ENCODE measurements around the gene KCP.

KCP gene

DNA sequence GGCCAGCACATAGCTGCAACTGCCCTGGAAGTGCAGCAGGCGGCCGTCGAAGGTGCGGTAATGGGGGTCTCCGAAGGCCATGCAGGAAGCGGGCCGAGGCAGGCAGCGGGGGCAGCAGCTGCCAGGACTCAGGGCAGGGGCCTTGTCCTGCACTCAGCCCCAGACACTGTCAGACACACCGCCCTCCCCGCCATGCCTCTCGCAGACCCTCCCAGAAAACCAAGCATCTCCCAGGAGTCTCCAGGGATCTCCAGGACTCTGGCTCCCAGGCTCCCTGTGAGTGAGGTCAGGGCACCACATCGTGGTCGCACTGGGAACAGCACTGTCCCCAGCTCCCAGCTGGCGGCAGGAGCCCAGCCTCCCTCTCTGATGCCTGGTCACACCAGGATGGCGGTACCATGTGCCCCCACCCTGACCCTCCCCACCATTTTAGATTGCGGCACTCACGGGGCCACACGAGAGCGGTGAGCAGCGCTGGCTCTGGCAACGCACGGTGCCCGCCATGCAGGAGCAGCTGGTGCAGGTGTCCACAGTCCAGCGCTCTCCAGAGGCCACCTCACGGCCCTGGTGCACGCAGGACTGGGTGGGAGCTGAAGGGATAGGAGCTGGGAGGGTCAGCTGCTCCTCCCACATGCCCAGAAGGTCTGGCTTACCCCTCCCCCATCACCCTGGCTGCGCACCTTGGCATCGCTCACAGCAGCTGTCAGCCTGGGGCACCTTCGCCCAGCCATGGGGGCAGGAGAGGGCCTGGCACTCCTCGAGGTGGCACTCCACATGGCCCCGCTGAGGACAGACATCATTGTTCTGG is 30.4 kb downstream of the KCP start:
- H3K4me3 ChIP-seq (ENCODE audit: low read depth in 1 of 5, low read length in 5 of 5), result no peak overlapping the region
- H3K27ac ChIP-seq (ENCODE audit: low read depth, low read length), result no peak overlapping the region
- H3K9ac ChIP-seq (ENCODE audit: low read length in 5 of 5), result no peak overlapping the region
- no peaks in the 10 kb centered on the region for H3K9me3 ChIP-seq (ENCODE audit: control insufficient read depth in 5 of 5, low read length in 5 of 5)
- peaks cover 0 to 2% (median 0%) of the 10 kb centered on the region in 5 donors for H3K27me3 ChIP-seq (ENCODE audit: control insufficient read depth in 5 of 5, insufficient read depth in 4 of 5, low read length in 5 of 5)
- H3K36me3 ChIP-seq (ENCODE audit: control insufficient read depth in 5 of 5, insufficient read depth in 5 of 5, low read length in 5 of 5), result no peaks in the 10 kb centered on the region
- H3K4me1 ChIP-seq (ENCODE audit: control insufficient read depth in 5 of 5, insufficient read depth in 5 of 5, low read length in 5 of 5), result peaks cover 0 to 8% (median 5%) of the 10 kb centered on the region in 5 donors

DNA sequence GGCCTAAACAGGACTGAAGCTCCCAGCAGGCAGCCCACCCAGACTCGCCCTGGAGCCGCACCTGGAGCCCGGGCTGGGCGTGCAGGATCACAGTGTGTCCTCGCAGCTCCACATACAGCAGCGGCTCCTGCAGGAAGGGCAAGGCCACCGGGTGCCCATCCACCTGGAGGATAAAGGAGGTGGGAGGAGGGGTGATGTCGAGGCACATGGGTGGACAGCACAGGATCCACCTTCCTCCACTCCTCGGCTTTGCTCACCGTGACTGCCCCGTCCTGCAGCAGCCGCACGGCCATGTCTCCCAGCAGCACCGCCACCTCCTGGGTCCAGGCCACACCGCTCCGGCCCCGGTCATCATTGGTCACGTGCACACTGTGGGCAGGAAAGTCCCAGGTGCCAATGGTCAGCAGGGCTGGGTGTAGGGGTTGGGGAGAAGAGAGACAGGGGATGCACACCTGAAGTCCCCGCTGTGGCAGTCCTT is 31.0 kb downstream of the KCP start:
- H3K9me3 ChIP-seq (ENCODE audit: control insufficient read depth in 5 of 5, low read length in 5 of 5), result no peaks in the 10 kb centered on the region
- H3K4me1 ChIP-seq (ENCODE audit: control insufficient read depth in 5 of 5, insufficient read depth in 5 of 5, low read length in 5 of 5), result peaks cover 0 to 8% (median 5%) of the 10 kb centered on the region in 5 donors
- H3K36me3 ChIP-seq (ENCODE audit: control insufficient read depth in 5 of 5, insufficient read depth in 5 of 5, low read length in 5 of 5), result no peaks in the 10 kb centered on the region
- H3K9ac ChIP-seq (ENCODE audit: low read length in 5 of 5), result no peak overlapping the region
- H3K27me3 ChIP-seq (ENCODE audit: control insufficient read depth in 5 of 5, insufficient read depth in 4 of 5, low read length in 5 of 5), result no peaks in the 10 kb centered on the region
- H3K4me3 ChIP-seq (ENCODE audit: low read depth in 1 of 5, low read length in 5 of 5), result no peak overlapping the region
- no peak overlapping the region for H3K27ac ChIP-seq (ENCODE audit: low read depth, low read length)

DNA sequence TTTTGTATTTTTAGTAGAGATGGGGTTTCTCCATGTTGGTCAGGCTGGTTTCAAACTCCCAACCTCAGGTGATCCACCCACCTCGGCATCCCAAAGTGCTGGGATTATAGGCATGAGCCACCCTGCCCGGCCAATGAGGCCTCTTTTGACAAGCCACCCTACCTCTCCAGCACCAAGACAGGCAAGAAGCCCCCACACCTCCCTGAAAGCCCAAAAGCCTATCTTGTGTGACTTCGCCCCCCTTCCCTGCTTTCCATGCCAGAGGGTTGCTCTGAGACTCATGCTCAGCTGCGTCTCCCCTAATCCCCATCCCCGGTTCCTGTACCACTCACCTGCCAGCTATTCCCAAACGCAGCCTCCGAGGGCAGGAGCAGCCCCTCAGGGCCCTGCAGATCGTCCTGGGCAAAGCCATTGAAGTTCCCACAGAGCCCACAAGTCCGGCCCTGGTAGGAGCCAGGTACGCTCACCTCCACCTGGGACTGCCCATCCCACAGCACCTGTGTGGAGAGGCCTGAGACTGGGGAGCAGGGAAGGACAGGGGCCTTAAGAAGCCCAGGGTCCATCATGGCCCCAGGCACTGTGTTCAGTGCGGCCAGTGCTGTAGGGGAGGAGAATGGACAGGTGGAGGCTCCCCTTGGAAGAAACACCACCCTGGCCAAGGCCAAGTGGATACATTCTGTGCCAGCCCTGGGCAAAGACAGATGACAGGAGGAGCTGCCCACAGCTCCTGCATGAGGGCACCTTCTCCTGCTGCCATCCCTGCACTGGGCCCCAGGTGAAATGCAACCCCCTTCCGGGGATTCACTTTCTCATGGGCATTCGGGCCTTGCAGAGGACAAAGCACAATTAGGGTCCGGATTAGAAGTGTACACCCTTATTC is 32.0 kb downstream of the KCP start:
- H3K36me3 ChIP-seq (ENCODE audit: control insufficient read depth in 5 of 5, insufficient read depth in 5 of 5, low read length in 5 of 5), result no peaks in the 10 kb centered on the region
- no peaks in the 10 kb centered on the region for H3K9me3 ChIP-seq (ENCODE audit: control insufficient read depth in 5 of 5, low read length in 5 of 5)
- no peaks in the 10 kb centered on the region for H3K27me3 ChIP-seq (ENCODE audit: control insufficient read depth in 5 of 5, insufficient read depth in 4 of 5, low read length in 5 of 5)
- no peak overlapping the region for H3K27ac ChIP-seq (ENCODE audit: low read depth, low read length)
- no peak overlapping the region for H3K4me3 ChIP-seq (ENCODE audit: low read depth in 1 of 5, low read length in 5 of 5)
- H3K9ac ChIP-seq (ENCODE audit: low read length in 5 of 5), result no peak overlapping the region
- no peaks in the 10 kb centered on the region for H3K4me1 ChIP-seq (ENCODE audit: control insufficient read depth in 5 of 5, insufficient read depth in 5 of 5, low read length in 5 of 5)

DNA sequence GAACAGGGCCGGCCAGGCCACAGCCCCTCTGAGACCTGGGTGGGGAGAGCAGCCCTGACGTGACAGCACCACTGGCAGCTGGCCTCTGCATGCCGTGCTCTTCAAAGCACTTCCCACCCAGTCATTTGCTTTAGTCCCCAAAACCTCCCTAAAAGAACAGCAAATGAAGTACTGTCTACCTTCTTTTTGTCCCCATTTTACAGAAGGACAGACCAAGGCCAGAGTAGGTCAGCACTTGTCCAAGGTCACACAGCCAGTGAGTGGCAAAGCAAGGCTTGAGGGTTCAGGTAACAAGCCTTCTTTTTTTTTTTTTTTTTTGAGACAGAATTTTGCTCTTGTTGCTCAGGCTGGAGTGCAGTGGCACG is 32.8 kb downstream of the KCP start:
- no peak overlapping the region for H3K9ac ChIP-seq (ENCODE audit: low read length in 5 of 5)
- H3K4me1 ChIP-seq (ENCODE audit: control insufficient read depth in 5 of 5, insufficient read depth in 5 of 5, low read length in 5 of 5), result no peaks in the 10 kb centered on the region
- H3K36me3 ChIP-seq (ENCODE audit: control insufficient read depth in 5 of 5, insufficient read depth in 5 of 5, low read length in 5 of 5), result no peaks in the 10 kb centered on the region
- H3K9me3 ChIP-seq (ENCODE audit: control insufficient read depth in 5 of 5, low read length in 5 of 5), result no peaks in the 10 kb centered on the region
- H3K27me3 ChIP-seq (ENCODE audit: control insufficient read depth in 5 of 5, insufficient read depth in 4 of 5, low read length in 5 of 5), result no peaks in the 10 kb centered on the region
- H3K4me3 ChIP-seq (ENCODE audit: low read depth in 1 of 5, low read length in 5 of 5), result no peak overlapping the region
- H3K27ac ChIP-seq (ENCODE audit: low read depth, low read length), result no peak overlapping the region

DNA sequence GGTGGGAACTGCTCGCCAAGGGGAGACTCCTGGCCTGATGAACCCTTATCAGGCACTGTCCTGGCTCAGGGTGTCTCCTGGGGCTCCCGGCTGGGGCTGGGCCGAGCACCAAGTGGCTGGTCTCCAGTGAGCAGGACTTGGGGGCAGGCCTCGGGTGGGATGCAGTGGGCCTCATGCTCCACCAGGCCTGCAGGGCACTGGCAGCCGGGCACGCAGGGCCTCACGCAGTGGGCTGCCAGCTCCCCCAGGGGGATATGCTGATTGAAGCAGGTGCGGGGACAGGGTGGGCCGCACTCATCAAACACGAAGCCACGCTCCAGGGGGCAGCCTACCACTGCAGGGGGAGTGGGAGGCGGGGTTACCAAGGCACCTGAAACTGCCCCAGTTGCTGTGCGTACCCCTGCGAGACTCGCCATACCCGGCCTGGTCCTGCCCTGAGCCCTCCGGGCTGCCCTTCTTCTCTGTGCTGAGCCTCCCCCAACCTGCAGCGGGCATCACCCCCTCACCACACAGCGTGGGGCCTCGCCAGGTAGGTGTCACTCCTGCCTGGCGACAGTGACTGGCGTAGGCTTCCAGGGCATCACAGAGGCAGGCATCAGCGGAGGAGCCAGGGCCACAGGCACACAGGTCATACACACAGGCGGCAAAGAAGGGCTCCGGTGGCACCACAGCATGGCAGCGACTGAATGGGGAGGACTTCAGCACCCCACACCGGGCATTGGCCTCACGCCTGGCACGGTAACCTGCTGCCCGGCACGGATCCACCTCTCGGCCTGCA is 33.3 kb downstream of the KCP start:
- Histone ChIP-seq H3K4me3 (ENCODE audit: low read depth in 1 of 5, low read length in 5 of 5) (no peak overlapping the region), H3K27ac (ENCODE audit: low read depth, low read length) (no peak overlapping the region), H3K36me3 (ENCODE audit: control insufficient read depth in 5 of 5, insufficient read depth in 5 of 5, low read length in 5 of 5) (no peaks in the 10 kb centered on the region), H3K9me3 (ENCODE audit: control insufficient read depth in 5 of 5, low read length in 5 of 5) (no peaks in the 10 kb centered on the region), H3K4me1 (ENCODE audit: control insufficient read depth in 5 of 5, insufficient read depth in 5 of 5, low read length in 5 of 5) (no peaks in the 10 kb centered on the region), H3K9ac (ENCODE audit: low read length in 5 of 5) (no peak overlapping the region), H3K27me3 (ENCODE audit: control insufficient read depth in 5 of 5, insufficient read depth in 4 of 5, low read length in 5 of 5) (no peaks in the 10 kb centered on the region)

DNA sequence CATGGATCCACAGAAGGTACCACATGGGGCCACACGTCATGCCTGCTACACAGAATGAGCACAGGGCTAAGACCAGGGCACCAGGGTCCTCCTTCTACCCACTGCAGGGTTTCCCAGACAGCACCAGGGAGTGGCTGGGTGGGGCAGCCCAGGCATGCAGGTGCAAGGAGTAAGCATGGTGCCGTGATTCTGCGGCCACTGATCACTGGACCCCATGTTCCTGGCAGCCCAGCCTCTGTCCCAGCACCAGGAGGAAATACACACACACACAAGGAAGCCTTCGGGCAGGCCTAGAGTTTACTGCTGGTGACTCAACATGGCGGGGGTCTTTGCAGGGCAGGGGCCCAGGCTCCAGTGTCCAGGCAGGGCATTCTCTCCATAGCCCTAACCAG is 33.9 kb downstream of the KCP start:
- Histone ChIP-seq H3K9me3 (ENCODE audit: control insufficient read depth in 5 of 5, low read length in 5 of 5) (no peaks in the 10 kb centered on the region), H3K4me1 (ENCODE audit: control insufficient read depth in 5 of 5, insufficient read depth in 5 of 5, low read length in 5 of 5) (no peaks in the 10 kb centered on the region), H3K4me3 (ENCODE audit: low read depth in 1 of 5, low read length in 5 of 5) (no peak overlapping the region), H3K9ac (ENCODE audit: low read length in 5 of 5) (no peak overlapping the region), H3K36me3 (ENCODE audit: control insufficient read depth in 5 of 5, insufficient read depth in 5 of 5, low read length in 5 of 5) (no peaks in the 10 kb centered on the region), H3K27ac (ENCODE audit: low read depth, low read length) (no peak overlapping the region), H3K27me3 (ENCODE audit: control insufficient read depth in 5 of 5, insufficient read depth in 4 of 5, low read length in 5 of 5) (no peaks in the 10 kb centered on the region)

DNA sequence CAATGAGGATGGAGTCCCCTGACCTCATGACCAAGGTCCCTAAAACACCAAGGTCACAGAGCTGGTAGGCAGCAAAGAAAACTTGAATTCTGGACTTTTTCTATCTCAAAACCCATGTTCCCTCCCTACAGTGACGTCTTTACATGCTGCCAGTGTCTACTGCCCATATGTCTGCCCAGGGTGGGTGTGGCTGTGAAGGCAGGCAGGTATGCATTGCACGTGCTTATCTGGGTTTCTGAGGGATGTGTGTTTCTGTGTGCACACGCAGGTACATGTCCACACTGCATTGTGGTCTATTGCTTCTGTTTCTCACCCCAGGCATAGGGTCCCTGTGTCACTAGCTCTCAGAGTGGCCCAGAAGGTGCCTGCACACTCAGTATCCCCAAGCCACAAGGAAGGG is 34.4 kb downstream of the KCP start:
- H3K36me3 ChIP-seq (ENCODE audit: control insufficient read depth in 5 of 5, insufficient read depth in 5 of 5, low read length in 5 of 5), result no peaks in the 10 kb centered on the region
- H3K4me3 ChIP-seq (ENCODE audit: low read depth in 1 of 5, low read length in 5 of 5), result no peak overlapping the region
- H3K9me3 ChIP-seq (ENCODE audit: control insufficient read depth in 5 of 5, low read length in 5 of 5), result no peaks in the 10 kb centered on the region
- no peak overlapping the region for H3K9ac ChIP-seq (ENCODE audit: low read length in 5 of 5)
- no peak overlapping the region for H3K27ac ChIP-seq (ENCODE audit: low read depth, low read length)
- H3K27me3 ChIP-seq (ENCODE audit: control insufficient read depth in 5 of 5, insufficient read depth in 4 of 5, low read length in 5 of 5), result no peaks in the 10 kb centered on the region
- H3K4me1 ChIP-seq (ENCODE audit: control insufficient read depth in 5 of 5, insufficient read depth in 5 of 5, low read length in 5 of 5), result no peaks in the 10 kb centered on the region

DNA sequence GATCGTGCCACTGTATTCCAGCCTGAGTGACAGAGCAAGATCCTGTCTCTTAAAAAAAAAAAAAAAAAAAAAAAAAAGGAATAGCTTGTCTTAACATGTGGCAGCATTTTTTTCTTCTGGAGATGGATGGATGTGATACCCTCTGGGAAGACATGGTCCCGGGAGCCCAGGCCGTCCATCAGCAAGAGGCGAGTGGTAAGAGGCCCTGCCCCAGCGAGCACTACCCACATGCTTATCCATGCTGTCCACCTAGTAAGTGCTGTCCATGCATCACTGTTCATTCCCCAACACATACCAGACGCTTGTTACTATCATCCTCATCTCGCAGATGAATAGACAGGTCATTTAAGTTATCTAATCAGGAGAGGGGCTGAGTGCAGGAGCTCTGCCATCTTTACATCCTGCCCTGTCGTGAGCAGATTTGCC is 35.0 kb downstream of the KCP start:
- H3K9me3 ChIP-seq (ENCODE audit: control insufficient read depth in 5 of 5, low read length in 5 of 5), result no peaks in the 10 kb centered on the region
- no peaks in the 10 kb centered on the region for H3K36me3 ChIP-seq (ENCODE audit: control insufficient read depth in 5 of 5, insufficient read depth in 5 of 5, low read length in 5 of 5)
- no peak overlapping the region for H3K27ac ChIP-seq (ENCODE audit: low read depth, low read length)
- no peaks in the 10 kb centered on the region for H3K4me1 ChIP-seq (ENCODE audit: control insufficient read depth in 5 of 5, insufficient read depth in 5 of 5, low read length in 5 of 5)
- no peak overlapping the region for H3K9ac ChIP-seq (ENCODE audit: low read length in 5 of 5)
- H3K4me3 ChIP-seq (ENCODE audit: low read depth in 1 of 5, low read length in 5 of 5), result no peak overlapping the region
- H3K27me3 ChIP-seq (ENCODE audit: control insufficient read depth in 5 of 5, insufficient read depth in 4 of 5, low read length in 5 of 5), result peaks cover 0 to 5% (median 0%) of the 10 kb centered on the region in 5 donors

DNA sequence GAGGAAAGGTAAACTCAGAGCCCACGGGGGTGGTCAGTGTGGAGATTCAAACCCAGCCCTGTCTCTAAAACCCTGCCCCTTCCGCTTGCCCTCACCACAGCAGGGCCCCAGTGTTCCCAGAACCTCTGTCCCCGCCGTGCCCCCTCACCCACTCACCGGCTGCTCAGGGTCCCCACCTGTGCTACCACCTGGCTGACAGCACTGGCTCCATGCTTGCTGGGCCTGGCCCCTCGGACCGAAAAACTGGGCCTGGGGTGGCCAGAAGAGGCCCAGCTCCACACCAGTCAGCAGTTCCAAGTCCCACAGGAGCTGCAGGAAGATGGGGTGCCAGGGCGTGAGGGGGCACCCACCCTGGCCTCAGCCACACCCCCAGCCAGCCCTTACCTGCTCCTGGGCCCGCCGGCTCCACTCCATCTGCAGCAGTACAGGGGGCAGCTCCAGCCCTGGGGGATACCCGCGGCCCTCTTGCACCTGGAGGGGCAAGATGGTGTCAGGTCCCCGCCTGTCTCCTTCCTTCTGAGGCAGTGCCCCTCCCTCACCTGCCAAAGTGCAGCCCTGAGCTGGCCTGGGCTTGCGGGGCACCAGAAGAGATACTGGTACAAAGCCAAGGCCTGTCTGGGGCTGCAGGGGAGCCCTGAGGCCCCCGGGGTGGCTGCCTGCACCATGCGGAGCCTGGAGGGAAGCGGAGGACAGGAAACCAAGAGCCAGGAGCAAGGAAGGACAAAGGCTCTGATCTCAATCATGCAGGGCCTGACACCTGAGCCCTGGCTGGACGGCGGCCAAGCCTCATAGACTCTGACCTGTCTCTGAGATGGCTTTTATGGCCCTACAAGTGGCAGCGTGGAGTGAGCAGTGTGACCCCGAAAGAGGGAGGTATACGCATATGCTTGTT is 36.1 kb downstream of the KCP start:
- H3K4me1 ChIP-seq (ENCODE audit: control insufficient read depth in 5 of 5, insufficient read depth in 5 of 5, low read length in 5 of 5), result peaks cover 0 to 9% (median 6%) of the 10 kb centered on the region in 5 donors
- H3K4me3 ChIP-seq (ENCODE audit: low read depth in 1 of 5, low read length in 5 of 5), result no peak overlapping the region
- no peak overlapping the region for H3K9ac ChIP-seq (ENCODE audit: low read length in 5 of 5)
- no peak overlapping the region for H3K27ac ChIP-seq (ENCODE audit: low read depth, low read length)
- H3K27me3 ChIP-seq (ENCODE audit: control insufficient read depth in 5 of 5, insufficient read depth in 4 of 5, low read length in 5 of 5), result peaks cover 0 to 7% (median 0%) of the 10 kb centered on the region in 5 donors
- no peaks in the 10 kb centered on the region for H3K36me3 ChIP-seq (ENCODE audit: control insufficient read depth in 5 of 5, insufficient read depth in 5 of 5, low read length in 5 of 5)
- H3K9me3 ChIP-seq (ENCODE audit: control insufficient read depth in 5 of 5, low read length in 5 of 5), result no peaks in the 10 kb centered on the region

Data from subcutaneous abdominal adipose tissue (tissue), 5 donors.